Measurements from ENCODE around the gene FASTKD2.
"Not testable (repeated sequence)": the region's sequence is repeated elsewhere in the genome, so short reads cannot be mapped to it uniquely, and the experiment has no call there.

Gene FASTKD2

GRCh38 chr2:206812471-206812870, 47.1 kb downstream of the FASTKD2 start:
- H3K27ac ChIP-seq (ENCODE audit: low read depth, low read length) = peak overlapping the region; percentile 76
- H3K9ac ChIP-seq (ENCODE audit: low read depth, low read length) = not testable (repeated sequence)

GRCh38 chr2:206814498-206814897, 49.1 kb downstream of the FASTKD2 start:
- no peak overlapping the region for H3K4me3 ChIP-seq (ENCODE audit: low read length)
- peaks cover 5% of the 10 kb centered on the region; the same call in 1 of the 2 replicates for H3K9me3 ChIP-seq (ENCODE audit: insufficient read depth, low read depth, low read length)
- no peak overlapping the region for H3K9ac ChIP-seq (ENCODE audit: low read depth, low read length)
- H3K36me3 ChIP-seq (ENCODE audit: insufficient read depth, low read length) = no peaks in the 10 kb centered on the region
- H3K27ac ChIP-seq (ENCODE audit: low read depth, low read length) = no peak overlapping the region
- peaks cover 26% of the 10 kb centered on the region for H3K4me1 ChIP-seq (ENCODE audit: insufficient read depth, low read length)
- H3K27me3 ChIP-seq (ENCODE audit: insufficient read depth, low read length) = no peaks in the 10 kb centered on the region

More at GRCh38 chr2:206812471-206812870, 47.1 kb downstream of the FASTKD2 start:
- not testable (repeated sequence) for H3K9me3 ChIP-seq (ENCODE audit: insufficient read depth, low read depth, low read length); H3K4me3 ChIP-seq (ENCODE audit: low read length); H3K27me3 ChIP-seq (ENCODE audit: insufficient read depth, low read length); H3K36me3 ChIP-seq (ENCODE audit: insufficient read depth, low read length)
- 53% methylated on average over 5 of the region's 5 CpGs for WGBS
- H3K4me1 ChIP-seq (ENCODE audit: insufficient read depth, low read length) = peaks cover 26% of the 10 kb centered on the region

- no peak overlapping the region for H3K9ac ChIP-seq (ENCODE audit: low read depth, low read length)
- no peaks in the 10 kb centered on the region for H3K27me3 ChIP-seq (ENCODE audit: insufficient read depth, low read length)
- no peak overlapping the region for H3K27ac ChIP-seq (ENCODE audit: low read depth, low read length)
- peaks cover 3% of the 10 kb centered on the region; the same call in 1 of the 2 replicates for H3K9me3 ChIP-seq (ENCODE audit: insufficient read depth, low read depth, low read length)
- no peak overlapping the region for H3K4me3 ChIP-seq (ENCODE audit: low read length)
- WGBS = 92% methylated on average over 2 of the region's 2 CpGs
- no peaks in the 10 kb centered on the region; the same call in 1 of the 2 replicates for H3K4me1 ChIP-seq (ENCODE audit: insufficient read depth, low read length)
- no peaks in the 10 kb centered on the region for H3K36me3 ChIP-seq (ENCODE audit: insufficient read depth, low read length)
These were observed 55.4 kb downstream of the FASTKD2 start for GRCh38 chr2:206820807-206821206.

- Histone ChIP-seq H3K4me1 (ENCODE audit: insufficient read depth, low read length) (no peaks in the 10 kb centered on the region; the same call in 1 of the 2 replicates), H3K36me3 (ENCODE audit: insufficient read depth, low read length) (no peaks in the 10 kb centered on the region), H3K27me3 (ENCODE audit: insufficient read depth, low read length) (no peaks in the 10 kb centered on the region), H3K9ac (ENCODE audit: low read depth, low read length) (no peak overlapping the region), H3K4me3 (ENCODE audit: low read length) (no peak overlapping the region), H3K9me3 (ENCODE audit: insufficient read depth, low read depth, low read length) (no peaks in the 10 kb centered on the region), H3K27ac (ENCODE audit: low read depth, low read length) (no peak overlapping the region)
- 85% methylated on average over 5 of the region's 6 CpGs for WGBS
These were observed 57.8 kb downstream of the FASTKD2 start for GRCh38 chr2:206823178-206823577.

- WGBS = 90% methylated on average over 1 of the region's 1 CpG
- Histone ChIP-seq H3K27me3 (ENCODE audit: insufficient read depth, low read length) (no peaks in the 10 kb centered on the region), H3K4me3 (ENCODE audit: low read length) (no peak overlapping the region), H3K36me3 (ENCODE audit: insufficient read depth, low read length) (no peaks in the 10 kb centered on the region), H3K9ac (ENCODE audit: low read depth, low read length) (no peak overlapping the region), H3K4me1 (ENCODE audit: insufficient read depth, low read length) (no peaks in the 10 kb centered on the region; the same call in 1 of the 2 replicates), H3K27ac (ENCODE audit: low read depth, low read length) (no peak overlapping the region), H3K9me3 (ENCODE audit: insufficient read depth, low read depth, low read length) (no peaks in the 10 kb centered on the region)
These were observed 58.7 kb downstream of the FASTKD2 start for GRCh38 chr2:206824087-206824618.

GRCh38 chr2:206824993-206825392, 59.6 kb downstream of the FASTKD2 start:
- WGBS = 96% methylated on average over 5 of the region's 5 CpGs
- H3K27ac ChIP-seq (ENCODE audit: low read depth, low read length) = no peak overlapping the region

GRCh38 chr2:206831442-206831995, 66.1 kb downstream of the FASTKD2 start:
- Histone ChIP-seq H3K9me3 (ENCODE audit: insufficient read depth, low read depth, low read length) (peaks cover 6% of the 10 kb centered on the region; the same call in 1 of the 2 replicates), H3K27me3 (ENCODE audit: insufficient read depth, low read length) (no peaks in the 10 kb centered on the region), H3K36me3 (ENCODE audit: insufficient read depth, low read length) (no peaks in the 10 kb centered on the region), H3K27ac (ENCODE audit: low read depth, low read length) (no peak overlapping the region), H3K9ac (ENCODE audit: low read depth, low read length) (no peak overlapping the region), H3K4me3 (ENCODE audit: low read length) (no peak overlapping the region), H3K4me1 (ENCODE audit: insufficient read depth, low read length) (no peaks in the 10 kb centered on the region)
- 95% methylated on average over 3 of the region's 3 CpGs for WGBS

More at GRCh38 chr2:206824993-206825392, 59.6 kb downstream of the FASTKD2 start:
- H3K4me3 ChIP-seq (ENCODE audit: low read length) = no peak overlapping the region
- no peaks in the 10 kb centered on the region for H3K36me3 ChIP-seq (ENCODE audit: insufficient read depth, low read length)
- H3K9me3 ChIP-seq (ENCODE audit: insufficient read depth, low read depth, low read length) = no peaks in the 10 kb centered on the region
- H3K4me1 ChIP-seq (ENCODE audit: insufficient read depth, low read length) = no peaks in the 10 kb centered on the region; the same call in 1 of the 2 replicates
- H3K9ac ChIP-seq (ENCODE audit: low read depth, low read length) = no peak overlapping the region
- no peaks in the 10 kb centered on the region for H3K27me3 ChIP-seq (ENCODE audit: insufficient read depth, low read length)

GRCh38 chr2:206832873-206833272, 67.5 kb downstream of the FASTKD2 start:
- Histone ChIP-seq H3K27ac (ENCODE audit: low read depth, low read length) (no peak overlapping the region), H3K27me3 (ENCODE audit: insufficient read depth, low read length) (no peaks in the 10 kb centered on the region), H3K4me3 (ENCODE audit: low read length) (no peak overlapping the region), H3K36me3 (ENCODE audit: insufficient read depth, low read length) (no peaks in the 10 kb centered on the region), H3K9ac (ENCODE audit: low read depth, low read length) (no peak overlapping the region), H3K4me1 (ENCODE audit: insufficient read depth, low read length) (no peaks in the 10 kb centered on the region), H3K9me3 (ENCODE audit: insufficient read depth, low read depth, low read length) (peaks cover 6% of the 10 kb centered on the region; the same call in 1 of the 2 replicates)
- 86% methylated on average over 2 of the region's 2 CpGs for WGBS

- Histone ChIP-seq H3K36me3 (ENCODE audit: insufficient read depth, low read length) (no peaks in the 10 kb centered on the region), H3K9ac (ENCODE audit: low read depth, low read length) (no peak overlapping the region), H3K27me3 (ENCODE audit: insufficient read depth, low read length) (no peaks in the 10 kb centered on the region), H3K4me3 (ENCODE audit: low read length) (no peak overlapping the region), H3K27ac (ENCODE audit: low read depth, low read length) (no peak overlapping the region), H3K4me1 (ENCODE audit: insufficient read depth, low read length) (no peaks in the 10 kb centered on the region), H3K9me3 (ENCODE audit: insufficient read depth, low read depth, low read length) (peaks cover 6% of the 10 kb centered on the region; the same call in 1 of the 2 replicates)
- WGBS = 94% methylated on average over 3 of the region's 3 CpGs
These were observed 67.9 kb downstream of the FASTKD2 start for GRCh38 chr2:206833291-206833690.

- Histone ChIP-seq H3K36me3 (ENCODE audit: insufficient read depth, low read length) (no peaks in the 10 kb centered on the region), H3K9me3 (ENCODE audit: insufficient read depth, low read depth, low read length) (peaks cover 6% of the 10 kb centered on the region; the same call in 1 of the 2 replicates), H3K27ac (ENCODE audit: low read depth, low read length) (no peak overlapping the region), H3K4me3 (ENCODE audit: low read length) (no peak overlapping the region), H3K9ac (ENCODE audit: low read depth, low read length) (no peak overlapping the region), H3K27me3 (ENCODE audit: insufficient read depth, low read length) (no peaks in the 10 kb centered on the region), H3K4me1 (ENCODE audit: insufficient read depth, low read length) (no peaks in the 10 kb centered on the region; the same call in 1 of the 2 replicates)
- WGBS = no CpG with 5 or more reads among the region's 2 CpGs
These were observed 71.3 kb downstream of the FASTKD2 start for GRCh38 chr2:206836722-206837121.

GRCh38 chr2:206837775-206838174, 72.4 kb downstream of the FASTKD2 start:
- no peaks in the 10 kb centered on the region; the same call in 1 of the 2 replicates for H3K4me1 ChIP-seq (ENCODE audit: insufficient read depth, low read length)
- no CpG with 5 or more reads among the region's 1 CpG for WGBS
- H3K27ac ChIP-seq (ENCODE audit: low read depth, low read length) = no peak overlapping the region
- peaks cover 6% of the 10 kb centered on the region; the same call in 1 of the 2 replicates for H3K9me3 ChIP-seq (ENCODE audit: insufficient read depth, low read depth, low read length)
- no peak overlapping the region for H3K4me3 ChIP-seq (ENCODE audit: low read length)
- no peaks in the 10 kb centered on the region for H3K36me3 ChIP-seq (ENCODE audit: insufficient read depth, low read length)
- no peaks in the 10 kb centered on the region for H3K27me3 ChIP-seq (ENCODE audit: insufficient read depth, low read length)
- no peak overlapping the region for H3K9ac ChIP-seq (ENCODE audit: low read depth, low read length)
